ENCODE data around the gene CREB3.

GRCh38 chr9:35684921-35685320, 47.5 kb upstream of the CREB3 start:
- TF ChIP-seq, protein P1, sequence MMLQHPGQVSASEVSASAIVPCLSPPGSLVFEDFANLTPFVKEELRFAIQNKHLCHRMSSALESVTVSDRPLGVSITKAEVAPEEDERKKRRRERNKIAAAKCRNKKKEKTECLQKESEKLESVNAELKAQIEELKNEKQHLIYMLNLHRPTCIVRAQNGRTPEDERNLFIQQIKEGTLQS (IDR thresholded peaks at IDR 0.05): no peak
- TF ChIP-seq, protein P2, sequence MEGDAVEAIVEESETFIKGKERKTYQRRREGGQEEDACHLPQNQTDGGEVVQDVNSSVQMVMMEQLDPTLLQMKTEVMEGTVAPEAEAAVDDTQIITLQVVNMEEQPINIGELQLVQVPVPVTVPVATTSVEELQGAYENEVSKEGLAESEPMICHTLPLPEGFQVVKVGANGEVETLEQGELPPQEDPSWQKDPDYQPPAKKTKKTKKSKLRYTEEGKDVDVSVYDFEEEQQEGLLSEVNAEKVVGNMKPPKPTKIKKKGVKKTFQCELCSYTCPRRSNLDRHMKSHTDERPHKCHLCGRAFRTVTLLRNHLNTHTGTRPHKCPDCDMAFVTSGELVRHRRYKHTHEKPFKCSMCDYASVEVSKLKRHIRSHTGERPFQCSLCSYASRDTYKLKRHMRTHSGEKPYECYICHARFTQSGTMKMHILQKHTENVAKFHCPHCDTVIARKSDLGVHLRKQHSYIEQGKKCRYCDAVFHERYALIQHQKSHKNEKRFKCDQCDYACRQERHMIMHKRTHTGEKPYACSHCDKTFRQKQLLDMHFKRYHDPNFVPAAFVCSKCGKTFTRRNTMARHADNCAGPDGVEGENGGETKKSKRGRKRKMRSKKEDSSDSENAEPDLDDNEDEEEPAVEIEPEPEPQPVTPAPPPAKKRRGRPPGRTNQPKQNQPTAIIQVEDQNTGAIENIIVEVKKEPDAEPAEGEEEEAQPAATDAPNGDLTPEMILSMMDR (IDR thresholded peaks at IDR 0.05; ENCODE audit: low read depth, low read length, missing input control): no peak
- TF ChIP-seq REST (IDR thresholded peaks at IDR 0.05) (no peak), NR2F2 (IDR thresholded peaks at IDR 0.05) (no peak), TAF1 (conservative IDR thresholded peaks at IDR 0.05) (no peak), EGR1 (IDR thresholded peaks at IDR 0.05; ENCODE audit: low read depth in 2 of 2) (no peak), RAD21 (IDR thresholded peaks at IDR 0.05) (no peak), MAX (IDR thresholded peaks at IDR 0.05) (no peak)
- TF ChIP-seq, protein P3, sequence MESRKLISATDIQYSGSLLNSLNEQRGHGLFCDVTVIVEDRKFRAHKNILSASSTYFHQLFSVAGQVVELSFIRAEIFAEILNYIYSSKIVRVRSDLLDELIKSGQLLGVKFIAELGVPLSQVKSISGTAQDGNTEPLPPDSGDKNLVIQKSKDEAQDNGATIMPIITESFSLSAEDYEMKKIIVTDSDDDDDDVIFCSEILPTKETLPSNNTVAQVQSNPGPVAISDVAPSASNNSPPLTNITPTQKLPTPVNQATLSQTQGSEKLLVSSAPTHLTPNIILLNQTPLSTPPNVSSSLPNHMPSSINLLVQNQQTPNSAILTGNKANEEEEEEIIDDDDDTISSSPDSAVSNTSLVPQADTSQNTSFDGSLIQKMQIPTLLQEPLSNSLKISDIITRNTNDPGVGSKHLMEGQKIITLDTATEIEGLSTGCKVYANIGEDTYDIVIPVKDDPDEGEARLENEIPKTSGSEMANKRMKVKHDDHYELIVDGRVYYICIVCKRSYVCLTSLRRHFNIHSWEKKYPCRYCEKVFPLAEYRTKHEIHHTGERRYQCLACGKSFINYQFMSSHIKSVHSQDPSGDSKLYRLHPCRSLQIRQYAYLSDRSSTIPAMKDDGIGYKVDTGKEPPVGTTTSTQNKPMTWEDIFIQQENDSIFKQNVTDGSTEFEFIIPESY (IDR thresholded peaks at IDR 0.05): no peak

All from liver (tissue), 3 donors.